Heart right ventricle (tissue), 16 donors: ENCODE measurements around the gene SNUPN. TPM values are rescaled to one million over a fixed set of nuclear protein-coding genes. Genes with fewer than 3 reads are reported as not detected.

ENCODE experiments used
- ATAC-seq, 8 donors: fragments of 200-7000 bp; cut with Tn5 transposase; one replicate each; pipeline ENCODE4 v1.9.1; 2020; ENCODE audit warnings: mild to moderate bottlenecking in 8 of 8, moderate library complexity in 8 of 8, moderate number of reproducible peaks in 1 of 8
- DNase-seq, 2 donors: peaks; one replicate each; pipeline ENCODE4 v3.0.0-alpha.2; 2020
- H3K27ac ChIP-seq, 10 donors: fragments of 200-600 bp; sonication (generic) in 2 of 10; one replicate each; pipeline versions ENCODE4 v1.5.0 to v1.8.0; 2020 to 2022; ENCODE audit warnings: mild to moderate bottlenecking in 3 of 10
- H3K27me3 ChIP-seq, 7 donors: fragments of 200-600 bp; one replicate each; pipeline ENCODE4 v1.8.0; 2021 to 2022; ENCODE audit warnings: mild to moderate bottlenecking in 2 of 7
- H3K36me3 ChIP-seq, 9 donors: fragments of 200-600 bp; sonication (generic) in 1 of 9; one replicate each; pipeline versions ENCODE4 v1.5.0 to v1.8.0; 2020 to 2022; ENCODE audit warnings: mild to moderate bottlenecking in 2 of 9
- H3K4me1 ChIP-seq, 9 donors: fragments of 200-600 bp; sonication (generic) in 1 of 9; one replicate each; pipeline versions ENCODE4 v1.5.0 to v1.8.0; 2020 to 2022; ENCODE audit warnings: mild to moderate bottlenecking in 4 of 9
- H3K4me3 ChIP-seq, 10 donors: fragments of 200-600 bp; sonication (generic) in 2 of 10; one replicate each; pipeline versions ENCODE4 v1.5.0 to v1.8.0; 2020 to 2022; ENCODE audit warnings: mild to moderate bottlenecking in 7 of 10, moderate library complexity in 2 of 10
- H3K9me3 ChIP-seq, 11 donors: fragments of 200-600 bp in 10 of 11; sonication (generic) in 2 of 11; one replicate each; pipeline versions ENCODE4 v1.5.0 to v1.8.0; 2013 to 2022; ENCODE audit warnings: mild to moderate bottlenecking in 2 of 11, control low read depth in 1 of 11, moderate library complexity in 1 of 11
- WGBS, 2 donors: extraction: QIAGEN DNeasy Blood & Tissue Kit; methylation state at CpG; one replicate each; pipeline ENCODE4 v1.1.7; 2013; ENCODE audit warnings: inconsistent platforms in 1 of 2; 5-methylcytosine and 5-hydroxymethylcytosine counted together
- intact Hi-C, 10 donors: fragments of 100-400 bp; cut with DNase I; formaldehyde crosslinking; loops; one replicate each; pipeline versions ENCODE4 v1.11.1 to v1.14.2; 2022
- polyA plus RNA-seq, 2 donors: library from polyadenylated mRNA; stranded (reverse); fragments of 200-250 nt; gene quantifications; one replicate each; pipeline ENCODE4 v1.2.3, GENCODE V29; 2013
- total RNA-seq, 10 donors: library from RNA; stranded (reverse); fragmentation: NEBNext Ultra II Directional in 3 of 10; extraction: Animal tissue kit (Norgen Biotek cat#: 25700) in 3 of 10; gene quantifications; one replicate each; pipeline versions ENCODE4 v1.2.1 to v1.2.4, GENCODE V29; 2021 to 2023
- TF ChIP-seq, protein P1 (sequence below), 9 donors: fragments of 200-600 bp; sonication (generic) in 2 of 9; IDR thresholded peaks; one replicate each; pipeline versions ENCODE4 v1.5.0 to v1.8.0; 2021 to 2022; ENCODE audit warnings: antibody characterized with exemption in 9 of 9, mild to moderate bottlenecking in 5 of 9, moderate library complexity in 1 of 9
- donor health status: Arrhythmogenic right ventricular cardiomyopathy.
- donor health status: ischemic (EF 13 %, LVEDD 7.1; RV severe dilation, severe dysfunction).
- donor health status: healthy with polysubstance abuse.
- donor health status: DM: no; HTN: yes; CAD: no.
- donor health status: DM: no; HTN: no; CAD: no.
- donor health status: ischemic (EF 25% LVEDD 6.9; RV normal size, moderate dysfunction).
- donor health status: ischemic (EF 25% LVEDD 5.7; RV mildly dilated, moderate dysfunction).
- donor health status: healthy.
- donor health status: DM: yes; HTN: yes; CAD: no.
- donor health status: Ischemic cardiomyopathy.
- donor health status: ischemic (EF 35%, LVEDD 5.7; RV mildly dilated, moderate dysfunction).
- donor health status: nonischemic (EF 11% LVEDD 7.7; RV severe dilation, severe dysfunction).
- donor health status: DM: yes; HTN: yes; CAD: no.
- donor health status: PGD.
- donor health status: ischemic (EF 29% LVEDD 5.4; RV normal size, mild dysfunction).
- donor health status: nonischemic (EF 23%, LVEDD 6.1; RV moderate dilation, normal function).

Gene SNUPN
- total and polyA plus RNA-seq, 12 donors, result 12.9 to 18.2 (median 16.1) TPM

DNA sequence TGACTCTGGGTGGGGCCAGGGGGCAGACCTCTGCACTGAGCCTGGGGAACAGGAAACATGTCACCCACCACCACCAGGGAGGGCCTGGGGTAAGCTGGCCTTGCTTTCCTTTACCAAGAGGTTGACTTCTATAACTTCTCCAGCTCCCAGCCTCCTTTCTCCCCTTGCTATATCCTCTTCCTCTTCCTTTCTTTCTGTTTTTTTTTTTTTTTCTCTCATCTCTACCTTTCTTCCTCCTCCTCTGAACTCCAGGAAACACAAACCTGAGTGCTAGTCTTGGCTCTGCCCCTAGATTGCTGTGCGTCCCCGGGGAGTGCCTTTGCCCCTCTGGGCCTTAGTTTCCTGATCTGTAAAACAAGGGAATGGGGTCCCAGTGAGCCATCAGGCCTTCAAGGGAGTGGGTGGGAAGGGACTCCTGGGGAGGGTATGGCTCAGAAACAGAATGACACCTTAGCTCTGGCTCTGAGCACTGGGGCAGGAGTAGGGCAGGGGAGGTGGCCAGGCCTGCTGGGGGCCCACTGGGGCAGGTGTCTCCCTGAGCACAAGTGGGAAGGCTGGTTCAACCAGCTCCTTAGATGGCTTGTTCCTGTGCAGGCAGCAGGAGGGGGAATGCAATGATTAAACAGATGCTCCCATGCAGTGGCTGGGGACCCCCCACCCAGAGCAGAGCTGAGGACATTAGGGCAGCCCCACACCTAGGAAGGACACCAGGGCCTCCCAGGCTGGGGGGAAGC, 26.5 kb upstream of the SNUPN start:
- WGBS, 2 donors, result 41 to 54% methylated on average over 2 of the region's 2 CpGs
- TF ChIP-seq, protein P1, sequence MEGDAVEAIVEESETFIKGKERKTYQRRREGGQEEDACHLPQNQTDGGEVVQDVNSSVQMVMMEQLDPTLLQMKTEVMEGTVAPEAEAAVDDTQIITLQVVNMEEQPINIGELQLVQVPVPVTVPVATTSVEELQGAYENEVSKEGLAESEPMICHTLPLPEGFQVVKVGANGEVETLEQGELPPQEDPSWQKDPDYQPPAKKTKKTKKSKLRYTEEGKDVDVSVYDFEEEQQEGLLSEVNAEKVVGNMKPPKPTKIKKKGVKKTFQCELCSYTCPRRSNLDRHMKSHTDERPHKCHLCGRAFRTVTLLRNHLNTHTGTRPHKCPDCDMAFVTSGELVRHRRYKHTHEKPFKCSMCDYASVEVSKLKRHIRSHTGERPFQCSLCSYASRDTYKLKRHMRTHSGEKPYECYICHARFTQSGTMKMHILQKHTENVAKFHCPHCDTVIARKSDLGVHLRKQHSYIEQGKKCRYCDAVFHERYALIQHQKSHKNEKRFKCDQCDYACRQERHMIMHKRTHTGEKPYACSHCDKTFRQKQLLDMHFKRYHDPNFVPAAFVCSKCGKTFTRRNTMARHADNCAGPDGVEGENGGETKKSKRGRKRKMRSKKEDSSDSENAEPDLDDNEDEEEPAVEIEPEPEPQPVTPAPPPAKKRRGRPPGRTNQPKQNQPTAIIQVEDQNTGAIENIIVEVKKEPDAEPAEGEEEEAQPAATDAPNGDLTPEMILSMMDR (IDR thresholded peaks at IDR 0.05), result no peak
- H3K36me3 ChIP-seq, result peaks cover 0 to 62% (median 3%) of the 10 kb centered on the region in 9 donors
- peaks cover 46 to 76% (median 62%) of the 10 kb centered on the region in 9 donors for H3K4me1 ChIP-seq
- peak overlapping the region in 9 of 10 donors; percentile 4 to 98 (median 76) for H3K27ac ChIP-seq
- DNase-seq (no peak), ATAC-seq (no peak)
- intact Hi-C loops, result no loop called here
- H3K9me3 ChIP-seq, result no peaks in the 10 kb centered on the region
- peaks cover 0 to 5% (median 0%) of the 10 kb centered on the region in 7 donors for H3K27me3 ChIP-seq
- H3K4me3 ChIP-seq, result peak overlapping the region in 9 of 10 donors; percentile 20 to 87 (median 77)

DNA sequence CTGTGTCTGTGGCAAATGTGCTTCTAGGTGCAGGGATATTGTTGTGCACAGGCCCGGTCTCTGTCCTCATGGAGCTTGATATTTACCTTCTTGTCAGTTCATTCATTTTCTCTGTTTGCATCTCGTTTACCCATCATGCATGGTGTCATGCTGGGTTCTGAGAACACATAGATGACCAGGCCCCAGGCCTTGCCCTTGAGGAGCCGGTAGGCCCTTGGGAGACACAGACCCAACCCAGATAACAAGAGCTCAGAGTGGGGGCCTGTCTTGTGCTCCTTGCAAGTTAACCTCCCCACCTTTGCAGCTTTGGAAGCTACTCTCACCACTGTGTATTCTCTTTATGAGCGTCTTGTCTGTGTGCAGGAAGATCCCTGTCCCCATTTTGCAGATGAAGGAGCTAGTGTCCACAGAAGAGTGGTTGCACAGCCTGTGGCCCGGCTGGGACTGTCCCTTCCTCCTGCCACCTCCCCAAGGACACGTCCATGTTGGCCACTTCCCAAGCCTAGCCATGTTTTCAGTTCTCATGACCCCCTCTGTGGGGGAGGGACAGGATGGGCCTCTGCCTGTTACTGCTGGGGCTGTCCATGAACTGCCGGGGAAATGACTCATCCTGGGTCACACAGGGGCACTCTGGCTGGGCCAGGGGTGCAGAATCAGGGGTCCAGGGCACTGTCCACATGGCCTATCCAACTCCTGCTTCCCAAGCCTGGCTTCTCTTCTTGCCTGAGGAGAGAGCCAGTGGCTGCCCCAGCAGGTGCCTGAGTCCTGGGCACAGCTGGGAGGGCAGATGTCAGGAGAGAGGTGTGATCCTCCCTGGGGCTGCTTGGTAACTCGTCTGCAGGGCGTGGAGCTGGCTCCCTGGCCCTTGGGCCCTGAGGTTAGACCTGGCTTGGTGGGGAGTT, 25.6 kb upstream of the SNUPN start:
- Histone ChIP-seq H3K9me3 (no peaks in the 10 kb centered on the region), H3K4me1 (peaks cover 46 to 84% (median 70%) of the 10 kb centered on the region in 9 donors), H3K36me3 (peaks cover 0 to 53% (median 0%) of the 10 kb centered on the region in 9 donors), H3K27ac (peak overlapping the region in 9 of 10 donors; percentile 4 to 98 (median 76)), H3K27me3 (peaks cover 0 to 5% (median 0%) of the 10 kb centered on the region in 7 donors), H3K4me3 (peak overlapping the region in 9 of 10 donors; percentile 20 to 87 (median 77))
- ATAC-seq, result peak in 7 of 8 donors; percentile 5 to 45 (median 31)
- peak; percentile 75 to 84 for DNase-seq
- TF ChIP-seq, protein P1 (IDR thresholded peaks at IDR 0.05), result no peak
- intact Hi-C loops, result no loop called here
- 37 to 46% methylated on average over 9 of the region's 9 CpGs for WGBS, 2 donors

DNA sequence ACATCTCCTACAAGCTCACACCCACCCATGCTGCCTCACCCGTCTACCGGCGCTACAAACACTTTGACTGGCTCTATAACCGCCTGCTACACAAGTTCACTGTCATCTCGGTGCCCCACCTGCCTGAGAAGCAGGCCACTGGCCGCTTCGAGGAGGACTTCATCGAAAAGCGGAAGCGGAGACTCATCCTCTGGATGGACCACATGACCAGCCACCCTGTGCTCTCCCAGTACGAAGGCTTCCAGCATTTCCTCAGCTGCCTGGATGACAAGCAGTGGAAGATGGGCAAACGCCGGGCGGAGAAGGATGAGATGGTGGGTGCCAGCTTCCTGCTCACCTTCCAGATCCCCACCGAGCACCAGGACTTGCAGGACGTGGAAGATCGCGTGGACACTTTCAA, 24.3 kb upstream of the SNUPN start:
- H3K4me1 ChIP-seq, result peaks cover 46 to 82% (median 74%) of the 10 kb centered on the region in 9 donors

More for the DNA sequence above, 24.3 kb upstream of the SNUPN start:
- WGBS, 2 donors, result 89 to 91% methylated on average over 18 of the region's 18 CpGs
- DNase-seq (no peak), ATAC-seq (no peak)
- Histone ChIP-seq H3K27me3 (peaks cover 0 to 5% (median 0%) of the 10 kb centered on the region in 7 donors), H3K4me3 (peak overlapping the region in 9 of 10 donors; percentile 24 to 87 (median 77)), H3K9me3 (no peaks in the 10 kb centered on the region), H3K36me3 (peaks cover 0 to 40% (median 0%) of the 10 kb centered on the region in 9 donors), H3K27ac (peak overlapping the region in 6 of 10 donors; percentile 5 to 98 (median 68))
- intact Hi-C loops, result loop anchor here in 1 of 10 donors (10.0 kb wide), 1 partner anchor 255 kb away; the partner anchor contains the start of gene FBXO22
- TF ChIP-seq, protein P1 (IDR thresholded peaks at IDR 0.05), result no peak
